Osteocyte (in vitro differentiated cells): ENCODE measurements around the gene ELOVL3. TPM values are rescaled to one million over a fixed set of nuclear protein-coding genes. Genes with fewer than 3 reads are reported as not detected.

Source experiments
- DNase-seq: peaks from one replicate; pipeline ENCODE4 v3.0.0; 2021; ENCODE audit warnings: mixed read lengths; ENCODE audit not compliant: unreplicated experiment; ENCODE audit errors: extremely low spot score
- H3K27ac Mint-ChIP-seq: one replicate; pipeline ENCODE4 v1.8.0; 2021; ENCODE audit warnings: mild to moderate bottlenecking, mixed read lengths; ENCODE audit not compliant: unreplicated experiment
- H3K27me3 Mint-ChIP-seq: one replicate; pipeline ENCODE4 v1.8.0; 2021; ENCODE audit warnings: mixed read lengths; ENCODE audit not compliant: unreplicated experiment
- H3K36me3 Mint-ChIP-seq: one replicate; pipeline ENCODE4 v1.8.0; 2021; ENCODE audit warnings: mixed read lengths; ENCODE audit not compliant: unreplicated experiment
- H3K4me1 Mint-ChIP-seq: one replicate; pipeline ENCODE4 v1.8.0; 2021; ENCODE audit warnings: mixed read lengths; ENCODE audit not compliant: unreplicated experiment
- H3K4me3 Mint-ChIP-seq: one replicate; pipeline ENCODE4 v1.8.0; 2021; ENCODE audit warnings: mild to moderate bottlenecking, moderate library complexity, mixed read lengths; ENCODE audit not compliant: unreplicated experiment
- H3K9me3 Mint-ChIP-seq: one replicate; pipeline ENCODE4 v1.8.0; 2021; ENCODE audit warnings: mixed read lengths; ENCODE audit not compliant: unreplicated experiment
- total RNA-seq: library from RNA; stranded (reverse); gene quantifications from 2 replicates; pipeline ENCODE4 v1.2.1, GENCODE V29; 2021
- TF ChIP-seq, protein P1 (sequence below): fragments of 200-600 bp; sonication (generic); IDR thresholded peaks from 2 replicates; pipeline ENCODE4 v1.5.0; 2021; ENCODE audit warnings: antibody characterized with exemption, mild to moderate bottlenecking, moderate library complexity

The ELOVL3 gene
- total RNA-seq, 1 donor from 2014 or later: not detected

GRCh38 chr10:102233997-102234396 is 7.9 kb downstream of the ELOVL3 start:
- H3K27ac Mint-ChIP-seq: no peak overlapping the region
- H3K9me3 Mint-ChIP-seq: no peaks in the 10 kb centered on the region
- H3K4me3 Mint-ChIP-seq: no peak overlapping the region
- TF ChIP-seq, protein P1, sequence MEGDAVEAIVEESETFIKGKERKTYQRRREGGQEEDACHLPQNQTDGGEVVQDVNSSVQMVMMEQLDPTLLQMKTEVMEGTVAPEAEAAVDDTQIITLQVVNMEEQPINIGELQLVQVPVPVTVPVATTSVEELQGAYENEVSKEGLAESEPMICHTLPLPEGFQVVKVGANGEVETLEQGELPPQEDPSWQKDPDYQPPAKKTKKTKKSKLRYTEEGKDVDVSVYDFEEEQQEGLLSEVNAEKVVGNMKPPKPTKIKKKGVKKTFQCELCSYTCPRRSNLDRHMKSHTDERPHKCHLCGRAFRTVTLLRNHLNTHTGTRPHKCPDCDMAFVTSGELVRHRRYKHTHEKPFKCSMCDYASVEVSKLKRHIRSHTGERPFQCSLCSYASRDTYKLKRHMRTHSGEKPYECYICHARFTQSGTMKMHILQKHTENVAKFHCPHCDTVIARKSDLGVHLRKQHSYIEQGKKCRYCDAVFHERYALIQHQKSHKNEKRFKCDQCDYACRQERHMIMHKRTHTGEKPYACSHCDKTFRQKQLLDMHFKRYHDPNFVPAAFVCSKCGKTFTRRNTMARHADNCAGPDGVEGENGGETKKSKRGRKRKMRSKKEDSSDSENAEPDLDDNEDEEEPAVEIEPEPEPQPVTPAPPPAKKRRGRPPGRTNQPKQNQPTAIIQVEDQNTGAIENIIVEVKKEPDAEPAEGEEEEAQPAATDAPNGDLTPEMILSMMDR: no peak
- H3K27me3 Mint-ChIP-seq: peaks cover 46% of the 10 kb centered on the region
- no peak for DNase-seq
- peaks cover 13% of the 10 kb centered on the region for H3K4me1 Mint-ChIP-seq
- no peaks in the 10 kb centered on the region for H3K36me3 Mint-ChIP-seq

DNA sequence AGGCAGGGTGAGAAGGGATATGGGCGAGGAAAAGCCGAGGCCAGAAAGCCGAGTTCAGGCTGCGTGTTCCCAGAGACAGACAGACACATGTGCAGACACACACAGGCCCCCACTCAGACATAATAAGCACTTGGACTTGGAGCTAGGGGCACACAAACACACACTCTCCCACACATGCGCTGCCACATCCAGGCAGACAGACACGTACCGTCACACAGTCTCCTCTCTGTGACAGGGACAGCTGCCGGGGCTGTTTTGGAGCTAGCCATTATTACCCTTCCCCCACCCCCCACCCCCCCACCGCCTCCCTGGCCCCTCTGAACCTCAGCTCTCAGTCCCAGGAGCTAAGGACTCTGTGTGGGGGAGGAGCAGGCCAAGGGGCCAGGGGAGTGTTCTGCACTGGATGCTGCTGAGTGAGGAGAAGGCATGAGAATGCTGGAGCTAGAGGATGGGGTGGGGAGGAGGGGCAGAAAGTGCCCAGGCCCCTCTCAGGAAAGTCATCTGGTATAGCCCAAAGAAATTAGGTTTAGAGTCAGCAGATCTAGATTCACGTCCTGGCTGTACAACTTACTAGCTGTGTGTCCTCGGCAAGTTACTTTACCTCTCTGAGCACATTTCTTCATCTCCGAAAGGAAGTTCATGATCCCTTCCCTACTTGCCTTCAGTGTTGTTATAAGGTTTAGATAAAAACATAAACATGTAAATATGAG is 8.9 kb downstream of the ELOVL3 start:
- TF ChIP-seq, protein P1: no peak
- no peak for DNase-seq
- Mint-ChIP-seq H3K36me3 (no peaks in the 10 kb centered on the region), H3K4me1 (peaks cover 11% of the 10 kb centered on the region), H3K9me3 (no peaks in the 10 kb centered on the region), H3K27me3 (peaks cover 50% of the 10 kb centered on the region), H3K27ac (no peak overlapping the region), H3K4me3 (no peak overlapping the region)

- TF ChIP-seq, protein P1: no peak
These were observed 9.5 kb downstream of the ELOVL3 start for GRCh38 chr10:102235598-102235920.

GRCh38 chr10:102236006-102236405 is 9.9 kb downstream of the ELOVL3 start:
- TF ChIP-seq, protein P1: no peak
- Mint-ChIP-seq H3K36me3 (no peaks in the 10 kb centered on the region), H3K4me3 (no peak overlapping the region), H3K27ac (no peak overlapping the region), H3K9me3 (no peaks in the 10 kb centered on the region), H3K4me1 (peaks cover 10% of the 10 kb centered on the region), H3K27me3 (peaks cover 56% of the 10 kb centered on the region)
- DNase-seq: no peak

More at GRCh38 chr10:102235598-102235920, 9.5 kb downstream of the ELOVL3 start:
- DNase-seq: no peak
- Mint-ChIP-seq H3K27ac (no peak overlapping the region), H3K4me1 (peaks cover 11% of the 10 kb centered on the region), H3K4me3 (no peak overlapping the region), H3K27me3 (peaks cover 55% of the 10 kb centered on the region), H3K36me3 (no peaks in the 10 kb centered on the region), H3K9me3 (no peaks in the 10 kb centered on the region)

DNA sequence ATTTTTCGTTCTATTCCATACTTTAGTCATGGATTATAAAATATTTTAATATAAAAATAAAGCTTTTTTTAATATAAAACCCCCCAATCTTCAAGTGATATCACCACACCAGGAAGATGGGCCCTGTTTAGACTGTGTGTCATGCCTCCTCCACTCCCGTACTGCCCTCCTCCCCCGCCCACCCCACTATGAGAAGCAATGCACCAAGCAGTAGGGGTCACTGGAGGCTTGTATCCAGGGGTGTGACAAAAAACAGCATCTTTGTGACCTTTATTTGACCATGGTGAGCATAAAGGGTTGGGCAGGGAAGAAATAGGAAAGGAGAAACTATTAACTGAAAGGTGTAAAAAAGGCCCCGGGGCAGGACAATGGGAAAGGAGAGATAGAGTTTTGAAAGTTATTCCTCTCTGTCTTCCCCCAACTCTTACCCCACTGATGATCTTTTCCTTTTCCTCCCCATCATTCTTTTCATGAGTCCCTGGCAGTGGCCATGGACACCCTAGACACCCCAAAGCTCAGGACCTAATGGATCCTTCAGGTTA is 11.7 kb downstream of the ELOVL3 start:
- no peaks in the 10 kb centered on the region for H3K9me3 Mint-ChIP-seq
- H3K27ac Mint-ChIP-seq: no peak overlapping the region
- peaks cover 13% of the 10 kb centered on the region for H3K4me1 Mint-ChIP-seq
- no peaks in the 10 kb centered on the region for H3K36me3 Mint-ChIP-seq
- no peak for DNase-seq
- TF ChIP-seq, protein P1: no peak
- no peak overlapping the region for H3K4me3 Mint-ChIP-seq
- H3K27me3 Mint-ChIP-seq: peaks cover 53% of the 10 kb centered on the region
